GM18511 (cell line): Measurements from ENCODE around the gene NRL.
A peak's percentile ranks its signal among the peaks of the same experiment; 100 is the strongest.

Experiments
- ATAC-seq: cut with Tn5 transposase; IDR thresholded peaks from one replicate; pipeline ENCODE4 v1.9.1; 2021; ENCODE audit warnings: mild to moderate bottlenecking, moderate library complexity; ENCODE audit not compliant: unreplicated experiment

NRL gene

GRCh38 chr14:24145219-24145618, 30.5 kb upstream of the NRL start:
- no peak for ATAC-seq

- ATAC-seq, result no peak
Measured at GRCh38 chr14:24144451-24144850, 29.7 kb upstream of the NRL start.

- ATAC-seq, result no peak
Measured at GRCh38 chr14:24143511-24143910, 28.8 kb upstream of the NRL start.

- ATAC-seq, result peak; percentile 88
Measured at GRCh38 chr14:24141097-24141880, 26.5 kb upstream of the NRL start, which contains the start of gene EMC9. Gene EMC9 (minus strand): TSS chr14:24141591. CDS start chr14:24141304, 287 bp downstream.

GRCh38 chr14:24139272-24139934, 24.7 kb upstream of the NRL start:
- ATAC-seq, result no peak

- no peak for ATAC-seq
Measured at GRCh38 chr14:24138396-24139271, 23.9 kb upstream of the NRL start.

GRCh38 chr14:24137529-24138395, 23.0 kb upstream of the NRL start:
- no peak for ATAC-seq

- ATAC-seq, result no peak
Measured at GRCh38 chr14:24136684-24137528, 22.2 kb upstream of the NRL start.

GRCh38 chr14:24135834-24136683, 21.3 kb upstream of the NRL start, which contains the start of gene PSME1:
Gene PSME1 (plus strand): TSS chr14:24136194. CDS start chr14:24136263, 69 bp downstream.
- ATAC-seq, result peak; percentile 85

GRCh38 chr14:24135584-24135833, 20.8 kb upstream of the NRL start:
- ATAC-seq, result peak; percentile 7

- no peak for ATAC-seq
Measured at GRCh38 chr14:24133735-24134134, 19.0 kb upstream of the NRL start.

GRCh38 chr14:24132976-24133375, 18.2 kb upstream of the NRL start:
- no peak for ATAC-seq

- ATAC-seq, result no peak
Measured at GRCh38 chr14:24132061-24132685, 17.4 kb upstream of the NRL start.

- no peak for ATAC-seq
Measured at GRCh38 chr14:24131549-24131966, 16.8 kb upstream of the NRL start.

- no peak for ATAC-seq
Measured at GRCh38 chr14:24130717-24131548, 16.2 kb upstream of the NRL start.

- ATAC-seq, result no peak
Measured at GRCh38 chr14:24130380-24130716, 15.6 kb upstream of the NRL start, which contains the start of gene FITM1. Gene FITM1 (plus strand): TSS chr14:24130659. CDS start chr14:24131564, 905 bp downstream.

- no peak for ATAC-seq
Measured at GRCh38 chr14:24129410-24129998, 14.8 kb upstream of the NRL start.
